SK-N-SH (cell line): ENCODE results near the gene PLBD2. TPM values are rescaled to one million over a fixed set of nuclear protein-coding genes. Genes with fewer than 3 reads are reported as not detected.

ENCODE experiments used
- CTCF ChIA-PET: fragments of 300-600, 350-600 bp; formaldehyde crosslinking; extraction: SDS; loops from one replicate; lab custom pipeline; 2021; lab: Yijun Ruan, JAX
- POLR2A ChIA-PET: fragments of 350-600 bp; sonication (Branson Sonifier 250); formaldehyde crosslinking; extraction: SDS; loops from one replicate; lab custom pipeline; 2020; ENCODE audit warnings: antibody characterized with exemption, inconsistent platforms; lab: Yijun Ruan, JAX
- DNase-seq: peaks from one replicate; pipeline ENCODE4 v3.0.0; 2012
- H2AFZ ChIP-seq: fragments of 200-600 bp; sonication (generic); 2 replicates; pipeline ENCODE4 v1.8.1; 2016; ENCODE audit warnings: antibody characterized with exemption, mild to moderate bottlenecking, low read depth
- H3F3A ChIP-seq: fragments of 200-600 bp; sonication (generic); replicated peaks from 2 replicates; pipeline ENCODE3; 2016; ENCODE audit warnings: antibody characterized with exemption, mild to moderate bottlenecking; ENCODE audit not compliant: insufficient read depth
- H3K27ac ChIP-seq, 2 experiments: fragments of 200-500 bp in 1 of 2; fragments of 200-600 bp in 1 of 2; sonication (Bioruptor generic) in 1 of 2; sonication (generic), shearing (Covaris generic) in 1 of 2; 2 replicates each; pipeline versions ENCODE4 v1.5.1 to v1.6.1; 2014 to 2016; ENCODE audit warnings: low read depth in 2 of 2, inconsistent platforms in 1 of 2, low read length in 1 of 2, mild to moderate bottlenecking in 1 of 2, mixed read lengths in 1 of 2
- H3K27me3 ChIP-seq: fragments of 200-600 bp; sonication (generic), shearing (Covaris generic); 2 replicates; pipeline ENCODE4 v1.6.1; 2016; ENCODE audit warnings: mixed run types; ENCODE audit not compliant: insufficient read depth
- H3K36me3 ChIP-seq, 2 experiments: fragments of 200-500 bp in 1 of 2; fragments of 200-600 bp in 1 of 2; sonication (Bioruptor generic) in 1 of 2; sonication (generic) in 1 of 2; replicated peaks in 1 of 2; 2 replicates each; pipeline versions ENCODE3 to v1.5.1; 2014 to 2016; ENCODE audit warnings: low read length in 1 of 2, mild to moderate bottlenecking in 1 of 2; ENCODE audit not compliant: insufficient read depth in 2 of 2, control insufficient read depth in 1 of 2
- H3K4me1 ChIP-seq, 2 experiments: fragments of 200-500 bp in 1 of 2; fragments of 200-600 bp in 1 of 2; sonication (Bioruptor generic) in 1 of 2; sonication (generic), shearing (Covaris generic) in 1 of 2; 2 replicates each; pipeline versions ENCODE4 v1.5.1 to v1.6.1; 2014 to 2016; ENCODE audit warnings: low read depth in 1 of 2, low read length in 1 of 2, mixed run types in 1 of 2; ENCODE audit not compliant: insufficient read depth in 2 of 2, control insufficient read depth in 1 of 2
- H3K4me2 ChIP-seq: fragments of 200-600 bp; sonication (generic), shearing (Covaris generic); 2 replicates; pipeline ENCODE4 v1.6.1; 2017; ENCODE audit warnings: mixed run types
- H3K4me3 ChIP-seq, 2 experiments: fragments of 200-500 bp in 1 of 2; fragments of 200-600 bp in 1 of 2; sonication (Bioruptor generic) in 1 of 2; sonication (generic), shearing (Covaris generic) in 1 of 2; 2 replicates each; pipeline versions ENCODE4 v1.5.1 to v1.8.1; 2014 to 2016; ENCODE audit warnings: low read depth in 2 of 2, inconsistent platforms in 1 of 2, low read length in 1 of 2, mild to moderate bottlenecking in 1 of 2, mixed read lengths in 1 of 2, moderate library complexity in 1 of 2
- H3K79me2 ChIP-seq: fragments of 200-600 bp; sonication (generic); 2 replicates; pipeline ENCODE4 v1.8.1; 2017; ENCODE audit warnings: mild to moderate bottlenecking; ENCODE audit not compliant: insufficient read depth
- H3K9ac ChIP-seq: fragments of 200-600 bp; sonication (generic); 2 replicates; pipeline ENCODE4 v1.6.1; 2017; ENCODE audit warnings: mixed run types
- H3K9me2 ChIP-seq: fragments of 200-600 bp; sonication (generic); 2 replicates; pipeline ENCODE4 v1.6.1; 2017; ENCODE audit warnings: mixed run types
- H3K9me3 ChIP-seq: fragments of 200-600 bp; sonication (generic); 2 replicates; pipeline ENCODE4 v1.6.1; 2017; ENCODE audit warnings: mixed run types, mild to moderate bottlenecking, moderate library complexity
- H4K20me1 ChIP-seq: fragments of 200-600 bp; sonication (generic); 2 replicates; pipeline ENCODE4 v1.6.1; 2017; ENCODE audit warnings: mild to moderate bottlenecking, mixed run types; ENCODE audit not compliant: insufficient read depth
- CHD2 ChIP-seq: fragments of 150-350 bp; IDR thresholded peaks from 2 replicates; pipeline ENCODE4 v1.6.1; 2018; ENCODE audit warnings: low read length; ENCODE audit not compliant: partially characterized antibody
- CTCF ChIP-seq: fragments of 200-600 bp; sonication (generic); IDR thresholded peaks from 2 replicates; pipeline ENCODE4 v1.6.1; 2017; ENCODE audit warnings: antibody characterized with exemption, mild to moderate bottlenecking, moderate library complexity
- FOSL2 ChIP-seq: IDR thresholded peaks from 2 replicates; pipeline ENCODE4 v1.4.0; 2012; ENCODE audit warnings: low read depth, mild to moderate bottlenecking, moderate library complexity, borderline replicate concordance
- FOXJ3 ChIP-seq: sonication (generic); formaldehyde crosslinking; IDR thresholded peaks from 2 replicates; pipeline ENCODE4 v1.5.1; 2020; ENCODE audit warnings: mild to moderate bottlenecking, missing genetic modification reagents
- FOXM1 ChIP-seq: IDR thresholded peaks from 2 replicates; pipeline ENCODE4 v1.4.0; 2012; ENCODE audit warnings: low read depth, mild to moderate bottlenecking
- IRF3 ChIP-seq: fragments of 150-350 bp; IDR thresholded peaks from 2 replicates; pipeline ENCODE4 v1.6.1; 2016; ENCODE audit warnings: mild to moderate bottlenecking, low read depth, low read length
- JUND ChIP-seq: IDR thresholded peaks from 2 replicates; pipeline ENCODE4 v1.4.0; 2012
- MXI1 ChIP-seq: IDR thresholded peaks from 2 replicates; pipeline ENCODE4 v1.6.1; 2012; ENCODE audit warnings: mild to moderate bottlenecking, low read depth, low read length, improper control_type of control experiment
- NRF1 ChIP-seq: IDR thresholded peaks from 2 replicates; pipeline ENCODE4 v1.6.1; 2012; ENCODE audit warnings: low read depth, mild to moderate bottlenecking, low read length
- PBX3 ChIP-seq: IDR thresholded peaks from 2 replicates; pipeline ENCODE4; 2012
- RXRA ChIP-seq: IDR thresholded peaks from 2 replicates; pipeline ENCODE4 v1.4.0; 2012; ENCODE audit warnings: low read depth, mild to moderate bottlenecking, borderline replicate concordance
- SIN3A ChIP-seq: IDR thresholded peaks from 2 replicates; pipeline ENCODE4 v1.6.1; 2012; ENCODE audit warnings: low read depth, mild to moderate bottlenecking, low read length, moderate library complexity, borderline replicate concordance
- USF1 ChIP-seq: IDR thresholded peaks from 2 replicates; pipeline ENCODE4 v1.4.0; 2012; ENCODE audit warnings: low read depth, borderline replicate concordance
- WGBS: methylation state at CpG from one replicate; pipeline ENCODE4 v1.1.6; 2017; ENCODE audit warnings: low lambda C conversion rate; 5-methylcytosine and 5-hydroxymethylcytosine counted together
- polyA plus RNA-seq, 3 experiments: library from polyadenylated mRNA; depleted of rRNA; stranded (reverse); fragments of >200 nt; gene quantifications; 2 replicates each; pipeline ENCODE4 v1.2.3, GENCODE V29; 2012

PLBD2 gene
- polyA plus RNA-seq, 1 of the 3 experiments (the other 2 are of a cell fraction) = 15.2 TPM

DNA sequence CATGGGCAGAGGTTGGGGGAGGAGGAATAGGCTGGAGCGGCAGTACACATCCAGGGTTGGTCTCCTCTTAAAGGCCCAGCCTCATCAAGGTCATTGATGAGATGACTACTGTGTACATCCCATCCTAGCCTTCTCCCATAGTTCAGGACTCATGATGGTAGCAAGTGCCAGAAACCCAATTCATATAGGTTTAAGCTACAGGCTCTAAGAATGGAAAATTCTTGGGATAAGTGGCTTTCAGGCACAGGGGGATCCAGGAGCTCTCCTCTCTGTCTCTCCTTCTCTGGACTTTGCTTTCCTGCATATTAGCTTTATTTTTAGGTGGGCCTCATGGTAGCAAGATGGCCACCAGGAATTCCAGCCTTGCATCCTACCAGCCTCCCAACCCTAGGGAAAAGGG lies 70.1 kb downstream of the PLBD2 start:
- H3K9me2 ChIP-seq = no peaks in the 10 kb centered on the region
- no peaks in the 10 kb centered on the region for H3F3A ChIP-seq
- POLR2A ChIA-PET = no interaction called here
- H3K4me3 ChIP-seq = no peak overlapping the region
- no peak overlapping the region for H3K27ac ChIP-seq
- H3K4me2 ChIP-seq = no peak overlapping the region
- DNase-seq = no peak
- H3K9ac ChIP-seq = no peak overlapping the region
- 100% methylated on average over 1 of the region's 1 CpG for WGBS
- H3K36me3 ChIP-seq = no peaks in the 10 kb centered on the region
- no peak for TF ChIP-seq NRF1
- no peak for TF ChIP-seq CHD2
- no peaks in the 10 kb centered on the region for H3K4me1 ChIP-seq
- no peaks in the 10 kb centered on the region for H3K9me3 ChIP-seq
- H3K27me3 ChIP-seq = no peaks in the 10 kb centered on the region
- no peak overlapping the region for H2AFZ ChIP-seq
- H3K79me2 ChIP-seq = no peaks in the 10 kb centered on the region; the same call in 1 of the 2 replicates
- CTCF ChIA-PET = interaction anchor here (1.7 to 3.1 kb wide), 2 partner anchors 12 to 14 kb away, joined by 5 to 17 read pairs; no protein-coding TSS in a partner anchor
- H4K20me1 ChIP-seq = no peaks in the 10 kb centered on the region

GRCh38 chr12:113432986-113433385 lies 74.6 kb downstream of the PLBD2 start:
- CTCF ChIA-PET = interaction anchor here (3.5 kb wide), 1 partner anchor 8 kb away, joined by 19 read pairs; no protein-coding TSS in a partner anchor
- H3K27ac ChIP-seq = no peak overlapping the region
- TF ChIP-seq SIN3A (no peak), FOXM1 (no peak), MXI1 (no peak), USF1 (no peak), IRF3 (no peak), CHD2 (no peak), CTCF (no peak), FOXJ3 (CRISPR knock-in tag) (no peak), FOSL2 (no peak), JUND (no peak), PBX3 (no peak), RXRA (no peak)
- H2AFZ ChIP-seq = no peak overlapping the region
- H3K79me2 ChIP-seq = no peaks in the 10 kb centered on the region
- H4K20me1 ChIP-seq = no peaks in the 10 kb centered on the region
- H3F3A ChIP-seq = no peaks in the 10 kb centered on the region
- POLR2A ChIA-PET = no interaction called here
- H3K4me2 ChIP-seq = no peak overlapping the region
- no peaks in the 10 kb centered on the region for H3K9me2 ChIP-seq
- H3K9ac ChIP-seq = no peak overlapping the region
- H3K4me3 ChIP-seq = no peak overlapping the region
- H3K27me3 ChIP-seq = no peaks in the 10 kb centered on the region
- H3K4me1 ChIP-seq = no peaks in the 10 kb centered on the region
- DNase-seq = no peak
- no peaks in the 10 kb centered on the region for H3K36me3 ChIP-seq
- H3K9me3 ChIP-seq = no peaks in the 10 kb centered on the region
